Measurements from ENCODE around the gene APLP2.

- TF ChIP-seq, protein P1, sequence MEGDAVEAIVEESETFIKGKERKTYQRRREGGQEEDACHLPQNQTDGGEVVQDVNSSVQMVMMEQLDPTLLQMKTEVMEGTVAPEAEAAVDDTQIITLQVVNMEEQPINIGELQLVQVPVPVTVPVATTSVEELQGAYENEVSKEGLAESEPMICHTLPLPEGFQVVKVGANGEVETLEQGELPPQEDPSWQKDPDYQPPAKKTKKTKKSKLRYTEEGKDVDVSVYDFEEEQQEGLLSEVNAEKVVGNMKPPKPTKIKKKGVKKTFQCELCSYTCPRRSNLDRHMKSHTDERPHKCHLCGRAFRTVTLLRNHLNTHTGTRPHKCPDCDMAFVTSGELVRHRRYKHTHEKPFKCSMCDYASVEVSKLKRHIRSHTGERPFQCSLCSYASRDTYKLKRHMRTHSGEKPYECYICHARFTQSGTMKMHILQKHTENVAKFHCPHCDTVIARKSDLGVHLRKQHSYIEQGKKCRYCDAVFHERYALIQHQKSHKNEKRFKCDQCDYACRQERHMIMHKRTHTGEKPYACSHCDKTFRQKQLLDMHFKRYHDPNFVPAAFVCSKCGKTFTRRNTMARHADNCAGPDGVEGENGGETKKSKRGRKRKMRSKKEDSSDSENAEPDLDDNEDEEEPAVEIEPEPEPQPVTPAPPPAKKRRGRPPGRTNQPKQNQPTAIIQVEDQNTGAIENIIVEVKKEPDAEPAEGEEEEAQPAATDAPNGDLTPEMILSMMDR (conservative IDR thresholded peaks at IDR 0.05), result no peak
- TF ChIP-seq EZH2 (IDR thresholded peaks at IDR 0.05; ENCODE audit: low read depth), result no peak
Measured at GRCh38 chr11:130068546-130068985, 1.1 kb upstream of the APLP2 start.

Measured in PC-9 (cell line).